Medulla oblongata (tissue), 1 donor: ENCODE measurements around the gene KMT2E.

ENCODE experiments used
- DNase-seq: peaks from one replicate; pipeline ENCODE4 v3.0.0-alpha.2; 2015; ENCODE audit errors: extremely low spot score

The KMT2E gene

DNA sequence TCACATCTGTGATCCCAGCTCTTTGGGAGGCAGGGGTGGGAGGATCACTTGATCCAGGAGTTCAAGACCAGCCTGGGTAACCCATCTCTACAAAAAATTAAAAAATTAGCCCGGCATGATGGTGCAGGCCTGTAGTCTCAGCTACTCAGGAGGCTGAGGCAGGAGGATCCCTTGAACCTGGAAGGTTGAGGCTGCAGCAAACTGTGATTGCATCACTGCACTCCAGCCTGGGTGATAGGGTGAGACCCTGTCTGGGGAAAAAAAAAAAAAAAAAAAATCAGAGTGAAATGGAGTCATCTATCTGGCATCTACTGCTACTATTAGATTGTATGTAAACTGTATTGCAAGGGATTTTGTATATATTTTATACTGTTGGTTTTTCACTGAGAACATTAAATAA, 59.1 kb downstream of the KMT2E start:
- DNase-seq = no peak

DNA sequence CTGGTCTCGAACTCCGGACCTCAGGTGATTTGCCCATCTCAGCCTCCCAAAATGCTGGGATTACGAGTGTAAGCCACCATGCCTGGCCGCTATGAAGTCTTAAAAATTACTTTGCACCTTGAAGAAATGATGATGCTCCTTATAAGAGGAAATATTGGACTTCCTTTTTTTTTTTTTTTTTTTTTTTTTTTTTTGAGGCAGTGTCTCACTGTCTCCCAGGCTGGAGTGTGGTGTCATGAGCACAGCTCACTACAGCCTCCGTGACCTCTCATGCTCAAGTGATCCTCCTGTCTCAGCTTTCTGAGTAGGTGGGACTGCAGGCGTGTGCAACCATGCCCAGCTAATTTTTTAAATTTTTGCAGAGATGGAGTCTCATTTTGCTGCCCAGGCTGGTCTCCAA, 65.3 kb downstream of the KMT2E start:
- DNase-seq = no peak

GRCh38 chr7:105084581-105084980, 70.6 kb downstream of the KMT2E start:
- no peak for DNase-seq

DNA sequence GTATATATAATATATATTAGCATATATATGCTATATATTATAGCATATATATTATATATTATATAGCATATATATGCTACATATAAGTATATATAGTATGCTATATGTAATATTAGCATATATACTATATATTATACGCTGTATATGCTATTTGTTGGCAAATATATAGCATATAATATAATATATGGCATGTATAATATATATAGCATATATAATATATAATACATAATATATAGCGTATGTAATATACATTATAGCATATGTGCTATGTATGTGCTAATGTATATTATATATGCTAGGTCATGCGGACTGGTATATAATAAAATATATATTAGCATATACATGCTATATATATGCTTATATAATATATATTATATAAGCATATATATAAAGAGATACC, 72.8 kb downstream of the KMT2E start:
- no peak for DNase-seq

DNA sequence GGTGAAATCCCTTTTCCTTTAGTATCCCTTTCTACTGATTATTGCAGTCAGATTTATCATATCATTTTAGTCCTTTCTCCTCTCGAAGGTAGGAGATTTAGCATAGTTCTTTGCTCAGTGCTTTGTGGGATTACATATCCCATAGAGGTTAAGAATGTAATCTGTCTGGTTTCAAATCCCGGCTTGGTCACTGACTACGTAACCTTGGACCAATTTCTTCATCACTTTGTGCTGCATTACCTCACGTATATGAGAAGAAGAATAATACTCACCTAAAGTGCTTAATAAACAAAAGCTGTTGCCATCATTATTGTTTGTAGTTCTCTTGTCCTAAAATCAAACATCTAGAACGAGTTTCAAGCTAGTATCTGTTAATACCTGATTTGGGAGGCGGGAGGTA, 74.0 kb downstream of the KMT2E start:
- DNase-seq = no peak

- no peak for DNase-seq
These were observed 74.5 kb downstream of the KMT2E start for GRCh38 chr7:105088456-105088855.

DNA sequence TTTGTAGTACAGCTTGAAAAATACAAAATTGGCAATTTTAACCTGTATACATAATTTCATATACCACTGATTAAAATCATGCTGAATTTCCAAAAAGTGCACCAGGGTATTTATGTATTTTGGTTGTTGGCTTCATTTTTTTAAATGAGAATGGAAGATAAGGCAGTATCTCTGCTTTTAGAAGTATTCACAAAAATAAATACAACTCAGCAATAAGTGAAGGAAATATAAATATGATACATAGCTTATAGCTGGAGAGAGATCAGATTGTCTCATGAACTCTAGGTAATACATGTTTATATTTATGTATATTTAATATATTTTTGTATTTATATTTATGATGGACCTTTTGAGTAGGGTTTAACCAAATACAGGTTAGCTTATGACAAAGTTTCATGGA, 81.0 kb downstream of the KMT2E start:
- no peak for DNase-seq

GRCh38 chr7:105096306-105096705, 82.3 kb downstream of the KMT2E start:
- no peak for DNase-seq

DNA sequence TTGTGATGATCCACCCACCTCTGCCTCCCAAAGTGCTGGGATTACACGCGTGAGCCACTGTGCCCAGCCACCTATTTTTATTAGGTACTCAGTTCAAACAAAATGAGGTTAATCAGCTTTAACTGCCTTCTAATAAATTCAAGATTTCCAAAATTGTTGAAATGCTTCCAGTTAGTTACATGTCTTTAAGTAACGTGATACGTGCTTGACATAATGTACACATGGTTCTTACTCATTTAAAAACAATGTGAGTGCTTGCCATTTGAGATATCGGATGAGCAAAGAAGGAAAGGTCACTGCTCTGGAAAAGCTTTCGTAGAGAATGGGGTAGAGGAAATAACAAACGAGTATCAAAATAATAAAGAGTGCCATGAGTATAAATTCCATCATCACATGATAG, 83.6 kb downstream of the KMT2E start:
- no peak for DNase-seq

DNA sequence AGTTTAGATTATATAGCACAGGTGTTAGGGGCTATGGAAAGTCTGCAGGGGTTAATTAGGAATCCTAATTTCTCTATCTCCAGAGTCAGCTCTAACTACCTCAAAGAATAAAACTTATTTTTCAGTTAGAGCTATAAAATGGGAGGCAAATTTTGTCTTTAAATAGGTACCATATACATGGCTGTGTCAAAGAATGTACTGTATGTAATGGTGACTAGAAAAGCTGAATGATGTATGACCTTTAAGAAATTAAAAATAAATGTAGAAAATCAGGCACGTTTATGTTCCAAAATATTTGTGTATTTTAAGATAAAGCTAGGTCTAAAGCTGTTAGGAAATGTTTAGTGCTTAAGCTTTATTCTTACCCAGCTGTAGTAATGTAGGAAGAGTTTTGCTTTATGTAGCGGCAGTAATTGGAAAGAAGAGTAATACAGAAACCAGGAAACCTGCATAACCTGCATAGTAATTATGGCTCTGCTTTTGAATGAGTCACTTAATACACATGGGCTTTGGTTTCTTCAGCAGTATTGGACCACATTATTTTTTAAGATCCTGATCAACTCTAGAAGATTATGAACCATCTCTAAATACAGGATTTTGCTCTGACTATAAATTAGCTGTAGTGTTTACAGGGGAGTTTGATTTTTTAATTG, 85.0 kb downstream of the KMT2E start:
- DNase-seq = no peak

DNA sequence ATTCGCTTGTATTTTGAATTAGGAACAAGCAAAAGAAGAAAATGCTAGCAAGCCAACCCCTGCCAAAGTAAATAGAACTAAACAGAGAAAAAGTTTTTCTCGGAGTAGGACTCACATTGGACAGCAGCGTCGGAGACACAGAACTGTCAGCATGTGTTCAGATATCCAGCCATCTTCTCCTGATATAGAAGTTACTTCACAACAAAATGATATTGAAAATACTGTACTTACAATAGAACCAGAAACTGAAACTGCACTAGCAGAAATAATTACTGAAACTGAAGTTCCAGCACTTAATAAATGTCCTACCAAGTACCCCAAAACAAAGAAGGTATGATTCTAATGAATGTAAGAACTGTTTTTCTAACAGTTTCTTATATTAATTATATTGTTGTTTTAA, 87.9 kb downstream of the KMT2E start:
- DNase-seq = no peak

GRCh38 chr7:105102557-105103352, 88.8 kb downstream of the KMT2E start:
- DNase-seq = no peak

- no peak for DNase-seq
These were observed 91.6 kb downstream of the KMT2E start for GRCh38 chr7:105105579-105105978.

- no peak for DNase-seq
These were observed 92.5 kb downstream of the KMT2E start for GRCh38 chr7:105106473-105106872.

GRCh38 chr7:105107458-105107857, 93.5 kb downstream of the KMT2E start:
- no peak for DNase-seq

- DNase-seq = peak; percentile 38
These were observed 98.7 kb downstream of the KMT2E start for GRCh38 chr7:105112440-105113418.

- no peak for DNase-seq
These were observed 104.9 kb downstream of the KMT2E start for GRCh38 chr7:105118612-105119600.

DNA sequence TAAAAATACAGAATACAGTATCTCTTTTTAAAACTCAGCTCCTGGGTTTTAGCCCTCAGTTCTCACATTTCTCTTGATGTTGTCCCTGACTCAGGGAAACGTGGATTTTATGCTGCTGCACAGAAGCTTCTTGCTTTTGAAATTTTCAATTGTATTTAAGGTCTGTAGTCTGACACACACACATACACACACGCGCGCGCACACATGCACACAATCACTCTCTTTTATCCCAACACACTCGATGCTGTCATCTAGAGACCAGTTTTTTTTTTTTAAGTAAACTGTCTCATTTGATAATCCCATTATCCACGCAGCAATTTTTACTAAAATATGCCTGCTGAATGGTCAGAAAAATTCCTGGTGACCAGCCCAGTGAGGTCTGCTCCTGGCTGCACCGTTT, 108.6 kb downstream of the KMT2E start:
- peak; percentile 53 for DNase-seq

- no peak for DNase-seq
These were observed 111.7 kb downstream of the KMT2E start for GRCh38 chr7:105125745-105126144.

DNA sequence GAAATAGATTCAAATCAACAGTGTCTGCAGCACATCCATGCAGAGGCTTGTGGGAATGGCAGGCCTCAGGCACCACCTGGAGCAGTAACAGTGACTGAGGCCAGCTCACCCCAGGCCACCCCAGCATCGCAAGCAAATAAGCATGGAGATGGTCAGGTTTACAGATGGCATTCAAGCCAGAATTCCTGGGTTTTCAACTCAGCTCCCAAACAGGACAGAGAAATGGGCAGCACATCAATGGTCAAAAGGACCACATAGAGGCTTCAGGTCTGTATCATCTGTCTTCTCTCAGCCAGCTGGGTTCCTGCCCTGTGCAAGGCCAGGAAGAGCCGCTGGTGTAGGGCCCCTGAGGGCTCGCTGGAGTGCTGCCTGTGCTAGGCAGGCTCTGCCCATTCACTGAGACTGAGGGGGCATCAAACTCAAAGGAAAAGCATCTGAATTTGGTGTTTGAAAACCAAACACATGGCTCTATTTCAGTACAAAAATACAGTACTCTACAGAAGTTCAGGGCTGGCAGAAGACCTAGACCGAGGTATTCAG, 112.5 kb downstream of the KMT2E start:
- no peak for DNase-seq

DNA sequence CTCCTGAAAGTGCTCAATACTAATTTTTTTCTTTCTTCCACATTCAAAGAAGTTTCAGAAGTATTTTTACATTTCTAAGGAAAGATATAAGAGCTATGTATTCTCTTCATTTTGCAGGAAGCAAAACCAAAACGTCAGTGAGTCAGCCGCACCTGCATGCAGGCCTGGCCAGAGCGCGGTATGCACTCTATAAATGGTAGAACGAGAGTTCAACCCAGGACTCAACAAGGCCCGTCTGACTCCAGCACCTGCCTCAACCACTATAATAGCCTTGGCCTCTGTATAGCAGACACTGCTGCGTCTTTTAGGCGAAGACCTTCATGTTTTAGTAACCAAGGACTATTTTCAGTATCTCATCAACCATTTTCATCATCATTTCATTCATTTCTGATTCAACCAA, 113.2 kb downstream of the KMT2E start:
- DNase-seq = no peak
